GM12872 (cell line): ENCODE measurements around the gene ZNF496.

Source experiments
- CTCF ChIP-seq: IDR thresholded peaks from 3 replicates; pipeline ENCODE4 v1.5.1; 2011; ENCODE audit warnings: low read depth, mild to moderate bottlenecking, low read length, moderate library complexity; ENCODE audit not compliant: insufficient read depth

Gene ZNF496

DNA sequence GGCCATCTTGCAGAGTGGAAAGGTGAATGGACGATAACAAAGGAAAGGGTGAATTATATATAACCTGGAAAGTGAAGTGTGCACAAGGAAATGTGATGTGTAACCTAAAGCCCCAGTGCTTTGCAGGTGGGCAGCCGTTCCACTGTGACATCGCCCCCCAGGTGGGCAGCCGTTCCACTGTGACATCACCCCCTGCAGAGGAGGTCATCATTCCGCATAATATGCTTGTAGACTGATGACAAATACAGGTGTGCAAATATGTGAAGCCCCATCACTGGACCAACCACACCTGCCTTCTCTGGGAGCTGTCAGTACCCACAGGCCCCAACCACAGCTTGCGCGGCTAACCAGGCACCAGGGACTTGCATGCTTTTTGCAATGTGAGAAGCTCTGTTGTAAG is 4.7 kb upstream of the ZNF496 start:
- no peak for TF ChIP-seq CTCF

GRCh38 chr1:247335882-247336281 is 4.2 kb upstream of the ZNF496 start:
- TF ChIP-seq CTCF: no peak

- no peak for TF ChIP-seq CTCF
Observed at GRCh38 chr1:247334378-247335133, 2.9 kb upstream of the ZNF496 start.

- no peak for TF ChIP-seq CTCF
Observed at GRCh38 chr1:247332623-247333361, 1.1 kb upstream of the ZNF496 start.

DNA sequence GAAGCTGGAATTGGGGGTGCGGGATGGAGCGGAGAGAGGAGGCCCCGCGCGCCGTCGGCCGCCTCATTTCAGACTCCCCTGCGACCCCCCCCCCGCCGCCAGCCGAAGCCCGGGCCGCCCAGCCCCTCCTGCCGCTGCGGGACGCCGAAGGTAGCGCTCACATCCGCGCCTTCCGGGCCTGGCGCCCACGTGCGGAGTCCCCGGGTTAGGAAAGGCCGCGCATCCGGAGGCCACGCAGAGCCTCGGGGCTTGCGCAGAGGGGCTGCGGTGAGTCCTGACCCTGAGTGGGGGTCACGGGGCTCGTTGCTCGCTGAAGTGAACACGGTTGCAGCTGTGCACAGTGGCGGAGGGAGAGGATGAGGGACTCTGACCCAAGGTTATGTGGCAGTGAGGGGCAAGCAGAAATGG is 552 bp upstream of the ZNF496 start:
- TF ChIP-seq CTCF: no peak

- TF ChIP-seq CTCF: no peak
Observed at GRCh38 chr1:247331172-247331524, 519 bp downstream of the ZNF496 start.

DNA sequence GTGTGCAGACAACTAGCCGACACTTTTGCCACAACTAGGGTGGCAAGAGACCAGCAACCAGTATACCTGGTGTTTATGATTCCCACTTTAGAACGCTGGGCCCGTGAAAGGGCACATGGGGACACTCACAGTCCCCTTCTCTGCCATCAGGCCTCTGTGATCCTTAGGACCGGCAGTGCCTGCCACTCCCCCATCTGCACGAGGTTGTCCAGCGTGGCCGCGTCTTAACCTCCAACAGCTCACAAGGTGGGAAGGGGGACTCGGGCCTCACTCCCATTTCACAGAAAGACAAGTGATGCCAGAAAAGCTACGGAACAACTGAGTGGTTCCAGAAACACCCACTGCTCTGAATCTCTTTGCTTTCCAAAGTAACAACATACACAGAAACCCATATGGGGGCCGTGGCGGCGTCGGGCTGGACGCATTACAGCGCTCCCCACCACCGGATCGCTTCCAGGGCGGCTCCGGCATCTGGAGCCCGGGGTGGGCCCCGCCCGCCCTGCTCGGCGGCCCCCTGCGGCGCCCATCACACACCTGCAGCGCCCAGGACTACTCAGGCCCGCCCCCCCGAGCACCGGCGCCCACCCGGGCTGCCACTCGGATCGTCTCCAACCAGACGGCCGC is 1.0 kb downstream of the ZNF496 start:
- no peak for TF ChIP-seq CTCF
